Fibroblast of skin of left quadriceps (primary cell): Measurements from ENCODE around the gene KCNQ1OT1.

ENCODE experiments used
- DNase-seq, 2 experiments: peaks; one replicate each; pipeline ENCODE4 v3.0.0-alpha.2; 2013; ENCODE audit warnings: low read depth in 2 of 2

Gene KCNQ1OT1

GRCh38 chr11:2703363-2704141 is 3.8 kb upstream of the KCNQ1OT1 start:
- DNase-seq: peak; percentile 53 to 56

- no peak for DNase-seq
These were observed 3.1 kb upstream of the KCNQ1OT1 start for GRCh38 chr11:2702771-2703362.

GRCh38 chr11:2701898-2702434 is 2.2 kb upstream of the KCNQ1OT1 start:
- no peak for DNase-seq

- DNase-seq: no peak
These were observed 1.4 kb upstream of the KCNQ1OT1 start for GRCh38 chr11:2701230-2701629.

- DNase-seq: no peak
These were observed 819 bp upstream of the KCNQ1OT1 start for GRCh38 chr11:2700415-2701211.

GRCh38 chr11:2699185-2699530 is 636 bp downstream of the KCNQ1OT1 start:
- DNase-seq: no peak

GRCh38 chr11:2698386-2699184 is 1.2 kb downstream of the KCNQ1OT1 start:
- no peak for DNase-seq

- no peak for DNase-seq
These were observed 1.9 kb downstream of the KCNQ1OT1 start for GRCh38 chr11:2697866-2698265.

GRCh38 chr11:2696455-2696854 is 3.3 kb downstream of the KCNQ1OT1 start:
- no peak for DNase-seq

- DNase-seq: no peak
These were observed 4.5 kb downstream of the KCNQ1OT1 start for GRCh38 chr11:2694995-2695939.

- no peak for DNase-seq
These were observed 5.3 kb downstream of the KCNQ1OT1 start for GRCh38 chr11:2694495-2694894.

- DNase-seq: no peak
These were observed 6.2 kb downstream of the KCNQ1OT1 start for GRCh38 chr11:2693271-2694261.

- DNase-seq: no peak
These were observed 7.6 kb downstream of the KCNQ1OT1 start for GRCh38 chr11:2691991-2692875.

- no peak for DNase-seq
These were observed 8.4 kb downstream of the KCNQ1OT1 start for GRCh38 chr11:2691355-2691761.

GRCh38 chr11:2690596-2691354 is 9.0 kb downstream of the KCNQ1OT1 start:
- DNase-seq: no peak

GRCh38 chr11:2689651-2690575 is 9.9 kb downstream of the KCNQ1OT1 start:
- DNase-seq: no peak
